Epithelial cell of prostate (primary cell): ENCODE measurements around the gene CFL1.
"Not testable (repeated sequence)": the region's sequence is repeated elsewhere in the genome, so short reads cannot be mapped to it uniquely, and the experiment has no call there.

Experiments used
- DNase-seq: peaks from one replicate; pipeline ENCODE4 v3.0.0-alpha.2; 2011; ENCODE audit warnings: low read depth, low spot score
- H3K27ac ChIP-seq: fragments of 450-650 bp; 2 replicates; pipeline ENCODE4 v1.5.1; 2017; ENCODE audit warnings: mild to moderate bottlenecking

CFL1 gene

GRCh38 chr11:65857853-65858680 is at the start of gene CFL1:
TSS of gene CFL1 (minus strand) at chr11:65858180. CDS start at chr11:65858099, 81 bp downstream.
- peak within 1 kb of the TSS; percentile 96 for H3K27ac ChIP-seq
- peak; percentile 91 for DNase-seq

- peak overlapping the region; percentile 48 for H3K27ac ChIP-seq
- no peak for DNase-seq
Measured at GRCh38 chr11:65906602-65907001, 48.6 kb upstream of the CFL1 start.

GRCh38 chr11:65903715-65904114 is 45.7 kb upstream of the CFL1 start:
- peak overlapping the region; percentile 100 for H3K27ac ChIP-seq
- no peak for DNase-seq

GRCh38 chr11:65903068-65903481 is 45.1 kb upstream of the CFL1 start:
- peak overlapping the region; percentile 100 for H3K27ac ChIP-seq

GRCh38 chr11:65900899-65901180 is 42.9 kb upstream of the CFL1 start:
- H3K27ac ChIP-seq: peak overlapping the region; percentile 100
- no peak for DNase-seq

More at GRCh38 chr11:65903068-65903481, 45.1 kb upstream of the CFL1 start:
- DNase-seq: no peak

GRCh38 chr11:65900125-65900898 is 42.3 kb upstream of the CFL1 start, which contains the start of gene FOSL1:
TSS of gene FOSL1 (minus strand) at chr11:65900388. CDS start at chr11:65900339, 49 bp downstream.
- H3K27ac ChIP-seq: peak within 1 kb of the TSS; percentile 100
- DNase-seq: peak; percentile 96

GRCh38 chr11:65899356-65900124 is 41.6 kb upstream of the CFL1 start:
- H3K27ac ChIP-seq: peak overlapping the region; percentile 100
- no peak for DNase-seq

- H3K27ac ChIP-seq: peak overlapping the region; percentile 100
- DNase-seq: no peak
Measured at GRCh38 chr11:65898656-65899355, 40.8 kb upstream of the CFL1 start.

- DNase-seq: no peak
- peak overlapping the region; percentile 100 for H3K27ac ChIP-seq
Measured at GRCh38 chr11:65897020-65897471, 39.1 kb upstream of the CFL1 start.

- H3K27ac ChIP-seq: peak overlapping the region; percentile 100
- no peak for DNase-seq
Measured at GRCh38 chr11:65896034-65896999, 38.3 kb upstream of the CFL1 start.

- DNase-seq: no peak
- H3K27ac ChIP-seq: peak overlapping the region; percentile 100
Measured at GRCh38 chr11:65895482-65895981, 37.6 kb upstream of the CFL1 start.

- H3K27ac ChIP-seq: peak overlapping the region; percentile 100
- DNase-seq: no peak
Measured at GRCh38 chr11:65894034-65894591, 36.1 kb upstream of the CFL1 start.

GRCh38 chr11:65892661-65893317 is 34.8 kb upstream of the CFL1 start:
- DNase-seq: no peak
- H3K27ac ChIP-seq: peak overlapping the region; percentile 100

- not testable (repeated sequence) for DNase-seq
Measured at GRCh38 chr11:65892137-65892540, 34.2 kb upstream of the CFL1 start.

GRCh38 chr11:65891219-65892136 is 33.5 kb upstream of the CFL1 start:
- no peak for DNase-seq
- peak overlapping the region; percentile 100 for H3K27ac ChIP-seq

More at GRCh38 chr11:65892137-65892540, 34.2 kb upstream of the CFL1 start:
- peak overlapping the region; percentile 100 for H3K27ac ChIP-seq
